ENCODE data around the gene GRM8. TPM values are rescaled to one million over a fixed set of nuclear protein-coding genes. Genes with fewer than 3 reads are reported as not detected.

GRM8 gene
- polyA plus RNA-seq, 1 donor (not counting 4 experiments of a cell fraction or from before 2014, with no cell fraction given): not detected

DNA sequence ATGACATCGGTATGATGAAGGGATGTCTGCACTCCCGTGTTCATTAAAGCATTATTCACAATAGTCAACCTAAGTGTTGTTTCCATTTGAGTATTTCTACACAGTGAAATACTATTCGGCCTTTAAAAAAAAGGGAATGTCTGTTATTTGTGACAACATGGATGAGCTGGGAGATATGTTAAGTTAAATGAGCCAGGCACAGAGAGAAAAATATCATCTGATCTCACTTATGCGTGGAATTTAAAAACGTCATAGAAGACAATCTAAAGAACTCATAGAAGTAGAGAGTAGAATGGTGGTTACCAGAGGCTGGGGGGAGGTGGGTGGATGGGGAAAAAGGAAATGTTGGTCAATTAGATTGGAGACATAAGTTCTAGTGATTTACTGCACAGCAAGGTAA lies 753.3 kb downstream of the GRM8 start:
- dilution Hi-C loops (cut with MboI; ENCODE audit: extremely low pct_ligation_motif_present, low sequenced_read_pairs): no loop called here
- FAIRE-seq (no peak), DNase-seq (ENCODE audit: low read depth, low spot score) (no peak)
- H3K4me2 ChIP-seq (ENCODE audit: control insufficient read depth, extremely low read depth, insufficient read depth, low read depth, low read length): no peak overlapping the region
- no peaks in the 10 kb centered on the region for H3K36me3 ChIP-seq (ENCODE audit: control insufficient read depth in 2 of 2, extremely low read depth in 1 of 2, insufficient read depth in 2 of 2, low read length in 2 of 2)
- no peaks in the 10 kb centered on the region for H3K9me3 ChIP-seq (ENCODE audit: control insufficient read depth, low read depth, low read length)
- H2AFZ ChIP-seq (ENCODE audit: control insufficient read depth, low read length): no peak overlapping the region
- no peaks in the 10 kb centered on the region for H3K4me1 ChIP-seq (ENCODE audit: control insufficient read depth, extremely low read depth, insufficient read depth, low read length)
- TF ChIP-seq, protein P1, sequence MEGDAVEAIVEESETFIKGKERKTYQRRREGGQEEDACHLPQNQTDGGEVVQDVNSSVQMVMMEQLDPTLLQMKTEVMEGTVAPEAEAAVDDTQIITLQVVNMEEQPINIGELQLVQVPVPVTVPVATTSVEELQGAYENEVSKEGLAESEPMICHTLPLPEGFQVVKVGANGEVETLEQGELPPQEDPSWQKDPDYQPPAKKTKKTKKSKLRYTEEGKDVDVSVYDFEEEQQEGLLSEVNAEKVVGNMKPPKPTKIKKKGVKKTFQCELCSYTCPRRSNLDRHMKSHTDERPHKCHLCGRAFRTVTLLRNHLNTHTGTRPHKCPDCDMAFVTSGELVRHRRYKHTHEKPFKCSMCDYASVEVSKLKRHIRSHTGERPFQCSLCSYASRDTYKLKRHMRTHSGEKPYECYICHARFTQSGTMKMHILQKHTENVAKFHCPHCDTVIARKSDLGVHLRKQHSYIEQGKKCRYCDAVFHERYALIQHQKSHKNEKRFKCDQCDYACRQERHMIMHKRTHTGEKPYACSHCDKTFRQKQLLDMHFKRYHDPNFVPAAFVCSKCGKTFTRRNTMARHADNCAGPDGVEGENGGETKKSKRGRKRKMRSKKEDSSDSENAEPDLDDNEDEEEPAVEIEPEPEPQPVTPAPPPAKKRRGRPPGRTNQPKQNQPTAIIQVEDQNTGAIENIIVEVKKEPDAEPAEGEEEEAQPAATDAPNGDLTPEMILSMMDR (optimal IDR thresholded peaks at IDR 0.05 in 1 of 3, IDR thresholded peaks at IDR 0.05 in 1 of 3, conservative IDR thresholded peaks at IDR 0.05 in 1 of 3; ENCODE audit: extremely low read depth in 1 of 3, insufficient read depth in 2 of 3, low read length in 3 of 3): no peak
- TF ChIP-seq EZH2 (IDR thresholded peaks at IDR 0.05; ENCODE audit: low read length): no peak
- H3K9me1 ChIP-seq (ENCODE audit: control insufficient read depth, extremely low read depth, insufficient read depth, low read length): no peaks in the 10 kb centered on the region
- no peak overlapping the region for H3K9ac ChIP-seq (ENCODE audit: control insufficient read depth, extremely low read depth, insufficient read depth, low read length)
- H3K4me3 ChIP-seq (ENCODE audit: control insufficient read depth in 2 of 3, extremely low read depth in 1 of 3, insufficient read depth in 2 of 3, low read depth in 1 of 3, low read length in 3 of 3): no peak overlapping the region
- no peak overlapping the region for H3K27ac ChIP-seq (ENCODE audit: control insufficient read depth, insufficient read depth, low read length)
- no peaks in the 10 kb centered on the region for H3K27me3 ChIP-seq (ENCODE audit: control insufficient read depth, extremely low read depth, insufficient read depth, low read length)
- no peaks in the 10 kb centered on the region for H3K79me2 ChIP-seq (ENCODE audit: control insufficient read depth, insufficient read depth, low read length)
- H4K20me1 ChIP-seq (ENCODE audit: control insufficient read depth, extremely low read depth, insufficient read depth, low read length): no peaks in the 10 kb centered on the region

DNA sequence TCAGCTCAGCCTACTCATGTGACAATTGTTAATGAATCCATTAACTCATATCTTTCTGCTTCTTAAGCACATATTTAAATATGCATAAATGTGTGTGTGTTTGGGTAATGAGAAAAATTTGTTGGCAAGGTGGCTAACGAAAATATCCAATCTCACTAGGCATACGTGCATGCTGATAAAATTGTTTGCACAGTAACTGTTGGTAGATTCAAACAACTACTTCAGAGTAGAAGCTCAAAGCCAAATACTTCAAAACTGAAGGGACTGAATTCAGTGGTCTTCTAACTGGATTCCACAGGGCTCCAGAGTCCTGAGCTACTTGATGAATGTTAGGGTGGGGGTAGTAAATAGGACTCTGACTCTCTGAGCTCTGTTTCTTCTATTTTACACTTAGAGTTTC lies 757.0 kb downstream of the GRM8 start:
- H3K79me2 ChIP-seq (ENCODE audit: control insufficient read depth, insufficient read depth, low read length): no peaks in the 10 kb centered on the region
- no peaks in the 10 kb centered on the region for H4K20me1 ChIP-seq (ENCODE audit: control insufficient read depth, extremely low read depth, insufficient read depth, low read length)
- H3K27ac ChIP-seq (ENCODE audit: control insufficient read depth, insufficient read depth, low read length): no peak overlapping the region
- H3K9me3 ChIP-seq (ENCODE audit: control insufficient read depth, low read depth, low read length): no peaks in the 10 kb centered on the region
- no peaks in the 10 kb centered on the region for H3K4me1 ChIP-seq (ENCODE audit: control insufficient read depth, extremely low read depth, insufficient read depth, low read length)
- dilution Hi-C loops (cut with MboI; ENCODE audit: extremely low pct_ligation_motif_present, low sequenced_read_pairs): no loop called here
- no peak overlapping the region for H3K4me2 ChIP-seq (ENCODE audit: control insufficient read depth, extremely low read depth, insufficient read depth, low read depth, low read length)
- DNase-seq (ENCODE audit: low read depth, low spot score): no peak
- no peak overlapping the region for H2AFZ ChIP-seq (ENCODE audit: control insufficient read depth, low read length)
- TF ChIP-seq EZH2 (IDR thresholded peaks at IDR 0.05; ENCODE audit: low read length): no peak
- TF ChIP-seq, protein P1 (optimal IDR thresholded peaks at IDR 0.05 in 1 of 3, IDR thresholded peaks at IDR 0.05 in 1 of 3, conservative IDR thresholded peaks at IDR 0.05 in 1 of 3; ENCODE audit: extremely low read depth in 1 of 3, insufficient read depth in 2 of 3, low read length in 3 of 3): no peak
- H3K4me3 ChIP-seq (ENCODE audit: control insufficient read depth in 2 of 3, extremely low read depth in 1 of 3, insufficient read depth in 2 of 3, low read depth in 1 of 3, low read length in 3 of 3): no peak overlapping the region
- no peaks in the 10 kb centered on the region for H3K36me3 ChIP-seq (ENCODE audit: control insufficient read depth in 2 of 2, extremely low read depth in 1 of 2, insufficient read depth in 2 of 2, low read length in 2 of 2)
- FAIRE-seq: no peak
- H3K9ac ChIP-seq (ENCODE audit: control insufficient read depth, extremely low read depth, insufficient read depth, low read length): no peak overlapping the region
- H3K27me3 ChIP-seq (ENCODE audit: control insufficient read depth, extremely low read depth, insufficient read depth, low read length): no peaks in the 10 kb centered on the region
- H3K9me1 ChIP-seq (ENCODE audit: control insufficient read depth, extremely low read depth, insufficient read depth, low read length): no peaks in the 10 kb centered on the region
